ENCODE data around the gene PHYHIPL. TPM values are rescaled to one million over a fixed set of nuclear protein-coding genes. Genes with fewer than 3 reads are reported as not detected.

The PHYHIPL gene
- total RNA-seq, 120 experiments from 2014 or later: 87.4 to 225 (median 166) TPM

Other genes starting within 250 kb of the PHYHIPL start
- gene FAM13C, start 185.9 kb downstream of the PHYHIPL start, total RNA-seq: 100 to 1,000 TPM in 44 of 120 experiments, 10 to 100 TPM in 76; 54.6 to 219 (median 93.7) TPM

All from dorsolateral prefrontal cortex (tissue), 118 donors.